Loucy (cell line): Measurements from ENCODE around the gene AK4.

Experiments
- EZH2phosphoT487 ChIP-seq: fragments of 200-600 bp; IDR thresholded peaks from 2 replicates; pipeline ENCODE4 v1.6.1; 2018; ENCODE audit warnings: antibody characterized with exemption, mild to moderate bottlenecking, moderate library complexity, borderline replicate concordance
- TF ChIP-seq, protein P1 (sequence below): fragments of 200-600 bp; sonication (generic); conservative IDR thresholded peaks from 2 replicates; pipeline ENCODE4 v1.5.1; 2014; ENCODE audit warnings: mild to moderate bottlenecking, antibody characterized with exemption, low read length

DNA sequence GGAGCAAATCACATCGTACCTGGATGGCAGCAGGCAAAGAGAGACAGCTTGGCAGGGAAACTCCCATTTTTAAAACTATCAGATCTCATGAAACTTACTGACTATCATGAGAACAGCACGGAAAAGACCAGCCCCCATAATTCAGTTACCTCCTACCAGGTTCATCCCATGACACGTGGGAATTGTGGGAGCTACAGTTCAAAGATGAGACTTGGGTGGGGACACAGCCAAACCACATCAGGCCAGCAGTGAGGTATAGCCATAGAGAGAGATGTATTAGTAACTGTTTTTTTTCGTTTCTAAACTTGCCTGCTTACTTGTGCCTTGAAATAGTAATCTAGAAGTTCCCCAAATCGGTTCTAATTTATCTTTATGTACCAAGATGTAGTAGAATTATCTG, 48.9 kb downstream of the AK4 start:
- TF ChIP-seq, protein P1, sequence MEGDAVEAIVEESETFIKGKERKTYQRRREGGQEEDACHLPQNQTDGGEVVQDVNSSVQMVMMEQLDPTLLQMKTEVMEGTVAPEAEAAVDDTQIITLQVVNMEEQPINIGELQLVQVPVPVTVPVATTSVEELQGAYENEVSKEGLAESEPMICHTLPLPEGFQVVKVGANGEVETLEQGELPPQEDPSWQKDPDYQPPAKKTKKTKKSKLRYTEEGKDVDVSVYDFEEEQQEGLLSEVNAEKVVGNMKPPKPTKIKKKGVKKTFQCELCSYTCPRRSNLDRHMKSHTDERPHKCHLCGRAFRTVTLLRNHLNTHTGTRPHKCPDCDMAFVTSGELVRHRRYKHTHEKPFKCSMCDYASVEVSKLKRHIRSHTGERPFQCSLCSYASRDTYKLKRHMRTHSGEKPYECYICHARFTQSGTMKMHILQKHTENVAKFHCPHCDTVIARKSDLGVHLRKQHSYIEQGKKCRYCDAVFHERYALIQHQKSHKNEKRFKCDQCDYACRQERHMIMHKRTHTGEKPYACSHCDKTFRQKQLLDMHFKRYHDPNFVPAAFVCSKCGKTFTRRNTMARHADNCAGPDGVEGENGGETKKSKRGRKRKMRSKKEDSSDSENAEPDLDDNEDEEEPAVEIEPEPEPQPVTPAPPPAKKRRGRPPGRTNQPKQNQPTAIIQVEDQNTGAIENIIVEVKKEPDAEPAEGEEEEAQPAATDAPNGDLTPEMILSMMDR, result no peak
- no peak for TF ChIP-seq EZH2phosphoT487
